HT1080 (cell line): Measurements from ENCODE around the gene NOTUM. TPM values are rescaled to one million over a fixed set of nuclear protein-coding genes. Genes with fewer than 3 reads are reported as not detected.
"Not testable (repeated sequence)": the region's sequence is repeated elsewhere in the genome, so short reads cannot be mapped to it uniquely, and the experiment has no call there.

ENCODE experiments used
- DNase-seq: peaks from one replicate; pipeline ENCODE4 v3.0.0-alpha.2; 2015; ENCODE audit warnings: low read depth
- total RNA-seq: library from RNA; depleted of rRNA; stranded (reverse); fragments of >200 nt; shearing (Covaris generic); gene quantifications from 2 replicates; pipeline ENCODE4 v1.2.3, GENCODE V29; 2014

The NOTUM gene
- total RNA-seq, 1 experiment from 2014 or later, result not detected

DNA sequence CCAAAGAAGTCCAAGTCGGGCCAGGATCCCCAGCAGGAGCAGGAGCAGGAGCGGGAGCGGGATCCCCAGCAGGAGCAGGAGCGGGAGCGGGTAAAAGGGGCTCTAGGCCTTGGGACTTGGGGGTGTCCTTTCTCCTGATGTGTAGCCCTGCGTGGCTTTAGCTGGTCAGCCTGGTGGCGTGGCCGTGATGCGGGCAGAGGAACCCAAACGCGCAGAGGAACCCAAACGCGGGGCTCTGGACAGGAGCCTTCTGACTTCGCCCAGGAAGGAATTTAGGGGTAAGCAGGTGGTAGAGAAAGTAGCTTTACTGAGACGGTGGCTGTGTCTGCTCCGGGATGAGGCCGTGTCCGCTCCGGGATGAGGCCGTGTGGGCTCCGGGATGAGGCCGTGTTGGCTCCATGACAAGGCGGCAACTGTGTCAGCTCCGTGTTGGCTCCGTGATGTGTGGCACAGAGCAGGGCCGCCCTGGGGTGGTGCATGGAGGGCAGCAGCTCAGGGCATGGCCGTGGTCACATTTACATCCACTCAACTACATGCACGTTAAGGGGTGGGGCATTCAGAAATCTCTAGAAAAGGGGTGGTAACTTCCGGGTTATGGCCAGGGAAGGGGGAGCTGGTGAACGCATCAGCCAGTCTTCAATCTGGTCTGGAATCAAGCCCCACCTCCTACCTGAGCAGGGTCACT is 35.9 kb upstream of the NOTUM start:
- no peak for DNase-seq

DNA sequence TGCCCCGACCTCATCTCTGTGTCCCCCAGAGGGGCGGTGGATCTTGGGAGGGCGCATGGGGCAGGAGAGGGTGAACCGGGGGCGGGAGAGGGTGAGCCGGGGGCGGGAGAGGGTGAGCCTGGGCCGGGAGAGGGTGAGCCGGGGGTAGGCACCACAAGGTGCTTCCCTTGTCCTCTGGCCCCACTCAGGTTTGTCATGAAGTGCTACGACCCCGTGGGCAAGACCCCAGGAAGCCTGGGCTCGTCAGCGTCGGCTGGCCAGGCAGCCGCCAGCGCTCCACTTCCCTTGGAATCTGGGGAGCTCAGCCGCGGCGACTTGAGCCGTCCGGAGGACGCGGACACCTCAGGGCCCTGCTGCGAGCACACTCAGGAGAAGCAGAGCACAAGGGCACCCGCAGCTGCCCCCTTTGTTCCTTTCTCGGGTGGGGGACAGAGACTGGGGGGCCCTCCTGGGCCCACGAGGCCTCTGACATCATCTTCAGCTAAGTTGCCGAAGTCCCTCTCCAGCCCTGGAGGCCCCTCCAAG is 35.3 kb upstream of the NOTUM start:
- no peak for DNase-seq

DNA sequence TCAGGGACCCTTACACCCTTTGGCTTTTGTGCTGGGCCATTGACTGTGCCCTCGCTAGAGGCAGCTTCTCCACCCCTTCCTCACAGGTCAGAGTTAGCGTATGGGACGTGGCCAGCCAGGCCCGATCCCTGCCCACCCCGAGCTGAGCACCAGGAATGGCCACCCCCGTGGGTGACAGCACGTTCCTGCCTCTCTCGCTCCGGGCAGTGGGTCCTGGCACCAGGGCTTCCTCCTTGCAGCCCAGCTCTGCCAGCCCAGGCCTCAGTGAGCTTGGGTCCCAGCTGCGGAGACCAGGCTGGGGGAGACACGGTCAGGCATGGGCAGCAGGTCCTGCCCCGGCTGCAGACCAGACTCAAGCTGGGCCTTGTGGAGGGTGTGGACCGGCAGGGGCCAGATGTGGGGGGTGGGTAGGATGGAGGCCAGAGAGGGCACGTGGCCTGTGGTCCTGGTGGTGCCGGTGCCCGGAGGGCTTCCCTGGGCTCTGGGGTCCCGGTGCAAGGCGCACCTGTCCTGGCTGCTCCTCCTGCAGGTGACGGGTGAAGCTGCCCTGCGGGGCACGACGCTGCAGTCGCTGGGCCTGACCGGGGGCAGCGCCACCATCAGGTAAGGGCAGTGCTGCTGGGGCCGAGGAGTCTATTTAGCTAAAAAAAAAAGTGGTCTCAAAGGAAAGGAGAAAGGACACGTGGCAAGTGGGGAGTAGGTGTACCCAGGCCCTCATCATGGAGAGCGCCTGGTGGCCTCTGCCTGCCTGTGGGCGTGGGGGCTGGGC is 34.7 kb upstream of the NOTUM start:
- no peak for DNase-seq

DNA sequence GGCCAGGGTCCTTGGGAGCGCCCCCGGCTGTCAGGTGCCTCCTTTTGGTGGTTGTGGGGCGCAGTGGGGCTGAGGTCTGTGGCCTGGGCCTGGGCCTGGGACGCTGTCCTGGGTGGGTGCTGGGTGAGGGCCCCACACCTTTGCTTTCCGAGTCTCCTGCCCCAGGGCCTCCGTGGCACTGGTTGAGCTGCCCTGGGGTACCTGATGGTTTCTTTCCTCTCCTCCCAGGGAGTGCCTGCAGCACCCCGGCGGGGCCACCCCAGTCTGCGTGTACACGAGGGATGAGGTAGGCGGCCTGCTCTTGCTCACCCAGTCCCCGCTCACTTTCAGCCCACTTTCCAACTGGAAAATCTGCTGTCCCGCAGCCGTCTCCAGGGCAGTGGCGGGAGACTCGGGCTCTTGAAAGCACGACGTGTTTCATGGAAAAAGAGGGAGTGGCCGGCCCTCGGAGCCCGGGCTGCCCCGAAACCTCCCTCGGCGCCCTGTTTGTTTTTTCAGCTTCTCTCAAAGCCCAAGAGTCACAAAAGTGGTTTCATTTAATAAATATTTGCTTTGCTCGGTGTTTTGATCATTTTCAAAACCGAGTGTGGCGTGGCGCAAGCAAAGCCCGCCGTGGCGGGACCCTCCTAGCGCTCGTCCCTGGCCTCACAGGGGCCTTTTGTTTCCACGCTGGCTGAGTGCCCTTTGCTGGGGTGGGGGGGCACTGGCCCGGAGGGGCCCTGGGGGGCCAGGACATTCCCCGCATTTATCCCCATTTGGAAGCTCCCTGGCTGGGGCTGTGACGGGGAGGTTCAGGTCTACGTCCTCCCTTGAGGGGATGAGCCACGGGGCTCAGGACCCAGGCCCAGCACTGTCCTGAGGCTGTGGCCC is 33.8 kb upstream of the NOTUM start:
- DNase-seq, result no peak

DNA sequence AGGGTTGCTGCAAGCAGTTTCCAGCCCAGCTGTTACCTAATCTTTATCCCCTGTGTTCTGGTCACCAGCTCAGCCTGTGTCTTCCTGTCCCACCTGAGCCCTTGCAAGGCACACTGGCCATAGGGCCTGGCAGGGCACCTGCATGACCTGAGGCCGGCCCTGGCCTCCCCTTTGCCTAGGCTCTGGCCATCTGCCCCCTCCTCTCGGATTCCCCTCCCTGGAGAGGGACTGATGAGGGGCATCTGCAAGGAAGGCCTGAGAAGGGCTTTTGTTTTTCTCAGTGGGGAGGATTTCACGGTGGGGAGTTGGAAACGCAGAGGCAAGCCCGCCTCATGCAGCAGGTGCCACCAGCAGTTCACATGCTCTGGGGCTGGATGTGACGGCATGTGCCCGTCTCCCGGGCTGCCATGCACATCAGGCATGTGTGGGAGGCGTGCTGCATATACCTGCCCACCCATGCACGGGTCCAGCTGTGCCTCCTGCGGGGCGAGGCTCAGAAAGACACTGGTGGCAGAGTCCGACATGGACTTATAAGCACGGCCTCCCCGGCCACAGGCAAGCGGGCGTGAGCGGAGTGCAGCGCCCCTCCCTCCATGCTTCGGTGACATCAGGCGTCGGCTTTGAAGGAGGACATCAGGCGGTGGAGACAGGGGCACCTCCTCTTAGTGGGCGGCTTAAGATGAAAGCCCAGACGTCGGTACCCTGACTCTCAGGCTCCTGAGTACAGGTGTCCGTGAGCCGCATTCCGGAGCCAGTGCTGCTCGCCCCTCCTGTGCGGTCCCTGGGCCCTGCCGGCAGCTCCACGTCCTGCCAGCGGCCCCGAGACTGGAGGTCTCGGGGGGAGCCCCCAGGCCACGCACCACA is 33.0 kb upstream of the NOTUM start:
- no peak for DNase-seq

DNA sequence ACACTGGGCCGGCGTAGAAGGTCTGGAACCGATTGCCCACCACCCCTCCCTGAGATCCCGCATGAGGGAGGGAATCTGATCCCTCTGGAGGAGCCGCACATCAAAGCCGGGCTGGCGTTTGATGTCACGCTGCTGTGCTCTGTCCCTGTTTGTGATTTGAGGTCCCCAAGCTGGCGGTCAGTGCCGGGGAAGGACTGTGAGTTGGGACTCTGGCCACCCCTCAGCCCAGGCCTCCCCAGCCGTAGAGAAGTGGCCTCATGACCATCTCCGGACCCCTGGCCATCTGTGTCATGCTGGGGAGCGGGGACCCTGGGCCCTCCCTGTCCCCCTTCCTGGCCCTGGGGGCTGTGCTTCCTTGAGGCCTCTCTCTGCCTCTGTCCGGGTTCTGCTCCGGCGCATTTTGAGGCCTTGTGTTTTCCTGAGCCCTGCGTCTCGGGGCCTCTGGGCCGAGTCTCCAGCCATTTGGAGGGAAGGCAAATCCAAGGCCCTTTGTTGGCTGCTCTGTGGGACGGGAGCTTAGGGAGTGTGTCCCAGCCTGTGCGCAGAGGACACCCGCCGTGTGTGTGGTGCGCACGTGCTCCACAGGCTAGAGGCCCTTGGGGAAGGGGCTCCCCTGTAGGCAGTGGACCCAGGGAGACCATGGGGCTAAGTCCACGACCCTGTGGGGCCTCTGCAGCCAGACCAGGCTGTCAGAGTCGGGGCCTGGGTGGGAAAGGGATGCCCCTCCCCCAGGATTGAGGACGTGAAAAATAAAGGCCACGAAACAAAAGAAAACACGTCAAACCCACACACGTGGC is 31.5 kb upstream of the NOTUM start:
- no peak for DNase-seq

DNA sequence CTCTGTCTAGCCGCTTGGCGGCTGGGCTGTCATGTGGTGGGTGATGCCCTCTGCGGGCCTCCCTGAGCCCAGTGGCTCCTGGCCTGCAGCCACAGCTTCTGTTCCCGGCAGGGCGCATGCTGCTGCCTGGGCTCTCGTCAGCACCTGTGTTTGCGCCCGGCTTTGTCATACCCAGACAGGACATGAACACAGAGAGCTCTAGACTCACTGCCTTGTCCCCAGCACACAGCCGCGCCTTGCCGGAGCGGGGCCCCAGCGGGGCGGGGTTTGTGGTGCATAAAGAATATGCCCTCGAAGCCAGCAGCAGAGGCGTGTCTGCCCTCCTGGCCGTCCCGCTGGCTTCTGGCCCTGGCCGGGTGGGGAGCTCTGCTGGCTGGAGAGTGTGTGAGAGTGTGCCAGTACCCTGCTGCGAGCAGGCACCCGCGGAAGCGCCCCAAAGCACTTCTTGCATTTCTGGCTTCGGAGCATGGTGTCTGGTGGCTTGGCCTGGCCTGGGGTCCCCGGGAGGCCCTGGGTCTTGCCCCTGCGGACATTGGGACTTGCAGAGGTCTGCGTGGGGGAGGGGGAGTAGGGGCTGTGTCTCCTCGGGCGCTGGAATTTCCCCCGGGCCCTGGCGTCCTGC is 30.8 kb upstream of the NOTUM start:
- DNase-seq, result no peak

DNA sequence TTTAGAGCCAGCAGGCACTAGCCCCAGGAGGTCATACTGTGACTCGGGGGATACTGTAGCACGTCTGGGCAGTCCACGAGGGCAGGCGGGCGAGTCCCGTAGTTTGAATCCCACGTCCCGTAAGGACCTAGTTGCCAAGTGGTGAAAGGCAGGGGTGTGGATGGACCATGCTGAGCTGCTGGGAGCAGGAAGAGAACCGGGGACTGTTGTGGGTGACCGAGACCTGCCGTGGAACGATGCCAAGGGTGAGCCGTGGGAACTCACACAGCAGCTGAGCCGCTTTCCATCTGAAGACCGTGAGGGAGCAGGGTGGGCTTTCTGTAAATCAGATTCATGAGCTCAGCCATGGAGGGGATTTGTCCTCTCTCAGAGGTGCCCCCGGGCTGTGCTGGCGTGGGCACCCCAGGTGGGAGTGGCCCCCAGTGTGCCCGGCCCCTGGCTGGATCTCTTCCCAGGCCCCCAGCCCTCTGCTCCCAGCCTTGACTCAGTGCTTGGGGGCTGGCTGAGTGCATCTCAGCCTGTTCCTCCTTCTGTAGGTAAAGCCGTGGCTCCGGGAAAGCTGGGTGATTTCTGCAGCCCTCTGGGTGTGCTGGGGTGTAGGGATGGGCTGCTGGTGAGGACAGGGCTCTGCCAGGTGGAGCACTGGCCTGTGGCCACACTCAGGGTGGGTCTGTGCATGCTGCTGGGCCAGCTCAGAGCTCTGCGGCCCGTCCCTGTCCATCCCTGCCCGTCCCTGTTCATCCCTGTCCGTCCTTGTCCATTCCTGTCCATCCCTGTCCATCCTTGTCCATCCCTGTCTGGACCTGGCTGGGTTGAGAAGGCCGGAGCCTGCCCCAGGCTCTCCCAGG is 30.1 kb upstream of the NOTUM start:
- no peak for DNase-seq

DNA sequence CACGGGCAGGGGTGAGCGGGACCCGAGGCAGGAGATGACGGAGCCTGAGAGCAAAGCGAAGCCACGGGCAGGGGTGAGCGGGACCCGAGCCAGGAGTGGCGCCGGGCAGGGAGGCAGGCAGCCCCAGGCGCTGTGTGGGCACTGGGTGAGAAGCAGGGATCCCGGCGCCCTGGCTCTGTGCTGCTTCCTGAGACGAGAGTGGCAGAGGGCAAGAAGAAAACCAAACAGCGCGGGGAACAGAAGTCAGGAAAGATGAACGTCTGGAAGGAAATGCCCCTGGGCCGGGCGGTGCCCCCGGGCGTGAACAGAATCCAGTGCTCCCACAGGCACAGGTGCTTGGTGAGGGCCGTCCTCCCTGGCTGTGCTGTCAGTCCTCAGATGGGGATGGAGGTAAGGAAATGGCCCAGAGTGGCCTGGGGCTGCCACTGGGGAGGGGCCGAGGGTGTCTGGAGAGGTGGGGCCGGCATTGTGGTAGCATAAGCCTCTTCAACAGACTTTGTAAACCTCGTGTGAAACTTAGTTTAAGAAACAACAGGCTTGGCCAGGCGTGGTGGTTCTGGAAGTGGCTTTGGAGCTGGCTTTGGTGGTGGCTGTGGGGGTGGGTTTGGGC is 26.3 kb upstream of the NOTUM start:
- no peak for DNase-seq

DNA sequence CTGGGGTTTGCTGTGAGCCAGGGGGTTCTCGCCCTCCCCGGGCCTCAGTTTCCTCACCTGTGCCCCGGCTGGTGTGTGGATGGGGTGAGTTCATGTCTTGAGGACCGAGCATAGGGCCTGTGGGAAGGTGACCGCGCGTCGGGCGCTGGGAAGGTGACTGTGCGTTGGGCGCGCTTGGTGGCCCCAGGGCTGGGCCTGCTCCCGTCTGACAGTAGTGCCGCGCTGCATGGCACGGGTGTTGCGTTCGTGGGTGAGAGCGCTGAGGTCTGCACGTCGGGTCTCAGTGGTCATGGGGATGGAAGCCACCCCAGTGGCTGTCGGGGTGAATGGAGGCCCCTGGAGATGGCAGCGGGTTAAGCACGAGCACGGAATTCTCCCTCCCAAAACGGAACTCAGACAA is 25.6 kb upstream of the NOTUM start:
- no peak for DNase-seq

DNA sequence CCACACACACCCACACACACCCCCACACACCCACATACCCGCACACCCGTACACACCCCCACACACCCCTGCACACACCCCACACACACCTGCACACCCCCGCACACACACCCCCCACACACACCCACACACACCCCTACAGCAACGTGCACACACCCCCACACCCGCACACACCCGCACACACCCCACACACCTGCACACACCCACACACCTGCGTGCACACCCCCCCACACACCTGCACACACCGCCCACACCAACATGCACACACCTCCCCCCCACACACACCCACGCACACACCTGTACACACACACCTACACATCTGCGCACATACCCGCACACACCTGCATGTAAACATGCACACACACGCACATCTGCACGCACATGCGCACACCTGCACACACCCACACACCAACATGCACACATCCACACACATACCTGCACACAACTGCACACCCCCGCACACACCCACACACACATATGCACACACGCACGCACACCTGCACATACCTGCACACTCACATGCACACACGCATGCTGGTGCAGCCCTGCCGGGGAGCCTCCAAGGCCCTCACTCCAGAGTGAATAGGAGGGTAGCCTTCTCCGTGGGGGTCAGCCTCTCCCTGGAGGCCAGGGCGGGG is 23.9 kb upstream of the NOTUM start:
- no peak for DNase-seq

DNA sequence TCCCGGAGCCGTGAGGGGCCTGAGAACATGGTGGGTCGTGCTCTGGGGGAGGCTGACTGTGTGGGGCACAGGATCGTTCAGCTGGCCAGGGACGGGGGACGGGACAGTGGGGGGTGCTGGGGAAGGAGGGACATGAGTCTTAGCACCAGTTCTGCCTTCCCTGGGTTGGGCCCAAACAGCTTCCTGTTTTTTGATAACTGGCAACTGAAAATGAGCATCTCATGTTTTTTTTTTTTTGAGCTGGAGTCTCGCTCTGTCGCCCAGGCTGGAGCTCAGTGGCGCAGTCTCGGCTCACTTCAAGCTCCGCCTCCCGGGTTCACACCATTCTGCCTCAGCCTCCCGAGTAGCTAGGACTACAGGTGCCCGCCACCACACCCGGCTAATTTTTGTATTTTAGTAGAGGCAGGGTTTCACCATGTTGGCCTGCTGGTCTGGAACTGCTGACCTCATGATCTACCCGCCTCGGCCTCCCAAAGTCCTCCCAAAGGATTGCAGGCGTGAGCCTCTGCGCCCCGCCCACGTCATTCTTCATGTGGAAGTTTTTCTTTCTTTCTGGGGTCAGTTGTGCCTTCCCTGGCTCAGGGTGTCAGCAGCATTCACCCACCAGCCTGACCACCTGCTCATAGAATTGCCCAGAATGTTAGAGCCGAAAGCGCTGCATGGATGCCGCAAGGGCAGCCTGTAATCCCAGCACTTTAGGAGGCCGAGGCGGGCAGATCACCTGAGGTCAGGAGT is 22.8 kb upstream of the NOTUM start:
- DNase-seq, result no peak

DNA sequence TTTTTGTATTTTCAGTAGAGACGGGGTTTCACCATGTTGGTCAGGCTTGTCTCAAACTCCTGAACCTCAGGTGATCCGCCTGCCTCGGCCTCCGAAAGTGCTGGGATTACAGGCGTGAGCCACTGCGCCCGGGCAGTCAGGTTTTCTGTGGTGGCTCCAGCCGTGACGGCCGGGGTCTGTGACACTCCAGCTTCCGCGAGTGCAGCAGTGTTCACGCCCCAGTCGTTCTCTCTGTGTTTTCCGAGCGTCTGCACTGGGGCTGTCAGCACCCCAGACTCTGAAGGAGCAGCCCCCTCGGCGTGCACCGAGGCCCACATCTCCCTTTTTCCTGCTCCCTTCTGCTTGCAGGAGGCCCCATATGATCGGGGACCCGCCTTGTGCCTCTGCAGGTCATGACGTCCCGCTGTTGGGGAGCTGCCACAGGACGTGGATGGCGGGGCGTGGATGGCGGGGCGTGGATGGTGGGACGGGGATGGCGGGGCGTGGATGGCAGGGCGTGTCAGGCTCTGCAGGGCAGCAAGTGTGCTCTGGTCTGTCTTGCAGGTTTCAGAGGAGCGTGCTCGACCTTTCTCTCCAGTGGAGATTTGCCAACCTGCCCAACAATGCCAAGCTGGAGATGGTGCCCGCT is 22.1 kb upstream of the NOTUM start:
- DNase-seq, result no peak

DNA sequence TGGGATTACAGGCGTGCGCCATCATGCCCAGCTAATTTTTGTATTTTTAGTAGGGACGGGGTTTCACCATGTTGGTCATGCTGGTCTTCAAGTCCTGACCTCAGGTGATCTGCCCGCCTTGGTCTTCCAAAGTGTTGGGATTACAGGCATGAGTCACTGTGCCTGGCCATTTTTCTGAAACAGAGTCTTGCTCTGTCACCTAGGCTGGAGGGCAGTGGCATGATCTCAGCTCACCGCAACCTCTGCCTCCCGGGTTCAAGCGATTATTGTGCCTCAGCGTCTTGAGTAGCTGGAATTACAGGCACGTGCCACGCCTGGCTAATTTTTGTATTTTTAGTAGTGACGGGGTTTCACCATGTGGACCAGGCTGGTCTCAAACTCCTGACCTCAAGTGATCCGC is 20.5 kb upstream of the NOTUM start:
- not testable (repeated sequence) for DNase-seq

DNA sequence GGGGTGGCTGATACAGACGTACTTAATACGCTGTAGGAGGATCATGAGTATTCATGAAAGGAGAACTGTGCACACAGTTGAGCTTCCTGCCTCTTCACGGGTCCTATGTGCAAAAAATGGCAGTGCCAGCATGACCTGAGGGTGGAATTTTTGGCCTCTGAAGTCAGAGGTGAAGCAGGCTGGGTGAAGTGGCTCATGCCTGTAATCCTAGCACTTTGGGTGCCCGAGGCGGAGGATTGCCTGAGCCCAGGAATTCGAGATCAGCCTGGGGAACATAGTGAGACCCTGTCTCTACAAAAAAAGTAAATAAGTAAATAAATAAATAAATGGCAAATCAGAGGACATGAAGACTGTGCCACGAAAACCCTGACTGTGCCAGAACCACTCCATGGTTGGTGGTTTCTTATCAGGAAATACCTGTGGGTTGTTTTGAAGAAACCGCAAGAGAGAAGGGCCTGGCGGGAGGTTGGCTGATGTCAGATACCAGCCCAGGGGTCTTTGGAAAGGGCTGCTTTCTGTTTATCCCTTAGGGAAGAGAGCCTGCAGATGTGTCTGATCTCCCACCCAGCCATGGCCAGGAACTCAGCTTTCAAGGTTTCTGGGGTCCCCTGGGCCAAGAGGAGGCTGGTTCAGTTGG is 19.8 kb upstream of the NOTUM start:
- peak; percentile 26 for DNase-seq

DNA sequence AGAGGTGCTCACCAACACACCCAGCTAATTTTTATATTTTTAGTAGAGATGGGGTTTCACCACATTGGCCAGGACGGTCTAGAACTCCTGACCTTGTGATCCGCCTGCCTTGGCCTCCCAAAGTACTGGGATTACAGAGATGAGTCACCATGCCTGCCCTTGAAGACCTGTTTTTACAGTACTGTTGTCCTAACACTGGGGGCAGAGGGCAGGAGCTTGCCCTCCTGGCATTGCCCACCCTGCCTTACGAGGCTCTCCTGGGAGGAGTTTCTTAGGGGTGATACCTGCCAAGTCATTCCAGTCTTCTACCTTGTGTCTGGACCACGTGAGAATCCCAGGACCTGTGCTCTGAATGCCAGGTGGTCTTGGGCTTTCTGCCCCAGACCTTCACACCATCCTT is 19.1 kb upstream of the NOTUM start:
- DNase-seq, result no peak
